HepG2 (cell line): Measurements from ENCODE around the gene SLCO4A1. TPM values are rescaled to one million over a fixed set of nuclear protein-coding genes. Genes with fewer than 3 reads are reported as not detected.

Experiments
- CHD4 ChIP-seq: fragments of 200-600 bp; sonication (generic); IDR thresholded peaks from 2 replicates; pipeline ENCODE4 v1.7.0; 2017; ENCODE audit warnings: mild to moderate bottlenecking, low read length, borderline replicate concordance
- HDAC6 ChIP-seq: fragments of 200-600 bp; sonication (generic); IDR thresholded peaks from 2 replicates; pipeline ENCODE4 v1.7.0; 2017; ENCODE audit warnings: mild to moderate bottlenecking, antibody characterized with exemption, low read length, low read depth
- KDM3A ChIP-seq: IDR thresholded peaks from 2 replicates; pipeline ENCODE4 v1.6.1; 2018; ENCODE audit warnings: low read depth, missing compliant biosample characterization
- KDM5A ChIP-seq: fragments of 200-600 bp; sonication (generic); IDR thresholded peaks from 2 replicates; pipeline ENCODE4 v1.7.0; 2018; ENCODE audit warnings: antibody characterized with exemption, mild to moderate bottlenecking, low read length, borderline replicate concordance
- NFRKB ChIP-seq: fragments of 450-650 bp; IDR thresholded peaks from 2 replicates; pipeline ENCODE4 v1.6.1; 2017
- PHF20 ChIP-seq: sonication (generic); formaldehyde crosslinking; IDR thresholded peaks from 2 replicates; pipeline ENCODE4 v1.5.0; 2020; ENCODE audit warnings: mild to moderate bottlenecking, missing genetic modification reagents
- PRDM4 ChIP-seq: sonication (generic); formaldehyde crosslinking; IDR thresholded peaks from 2 replicates; pipeline ENCODE4 v1.9.0; 2021; ENCODE audit warnings: missing genetic modification reagents, borderline replicate concordance
- XBP1 ChIP-seq: sonication (generic); formaldehyde crosslinking; IDR thresholded peaks from 2 replicates; pipeline ENCODE4 v1.5.0; 2020; ENCODE audit warnings: missing genetic modification reagents
- ZMYM3 ChIP-seq: sonication (generic); formaldehyde crosslinking; IDR thresholded peaks from 2 replicates; pipeline ENCODE4 v1.5.1; 2020; ENCODE audit warnings: mild to moderate bottlenecking, missing genetic modification reagents
- ZNF446 ChIP-seq: sonication (generic); formaldehyde crosslinking; IDR thresholded peaks from 2 replicates; pipeline ENCODE4 v1.5.0; 2020; ENCODE audit warnings: mild to moderate bottlenecking, missing genetic modification reagents
- ZNF772 ChIP-seq: sonication (generic); formaldehyde crosslinking; IDR thresholded peaks from 2 replicates; pipeline ENCODE4 v1.5.0; 2020; ENCODE audit warnings: mild to moderate bottlenecking, missing genetic modification reagents
- ZNF781 ChIP-seq: sonication (generic); formaldehyde crosslinking; IDR thresholded peaks from 2 replicates; pipeline ENCODE4 v1.5.1; 2020; ENCODE audit warnings: borderline replicate concordance, mild to moderate bottlenecking, missing genetic modification reagents; ENCODE audit errors: not compliant biosample characterization
- ZNF792 ChIP-seq: IDR thresholded peaks from 2 replicates; pipeline ENCODE4 v1.6.1; 2016
- polyA plus RNA-seq, 8 experiments: library from polyadenylated mRNA; depleted of rRNA in 3 of 8; stranded (reverse) in 7 of 8; unstranded in 1 of 8; fragments of >200 nt; fragmentation: Illumina TruSeq in 4 of 8; extraction: Trizol in 4 of 8; gene quantifications; 2 replicates each; pipeline versions ENCODE4 v1.2.1 to v1.2.3, GENCODE V29; 2011 to 2016; ENCODE audit warnings: low read depth in 4 of 8, missing spikeins in 1 of 8, mixed read lengths in 1 of 8; ENCODE audit not compliant: insufficient read depth in 1 of 8
- total RNA-seq, 5 experiments: library from RNA; depleted of rRNA; stranded (reverse); fragments of >200 nt; fragmentation: Illumina TruSeq; extraction: Trizol; gene quantifications; 2 replicates each; pipeline ENCODE4 v1.2.3, GENCODE V29; 2016; ENCODE audit warnings: low read depth in 1 of 5
- TF ChIP-seq, protein P1 (sequence below): sonication (generic); formaldehyde crosslinking; IDR thresholded peaks from 2 replicates; pipeline ENCODE4 v1.4.0; 2020; ENCODE audit warnings: missing genetic modification reagents
- TF ChIP-seq, protein P2 (sequence below): sonication (generic); formaldehyde crosslinking; IDR thresholded peaks from 2 replicates; pipeline ENCODE4 v1.8.1; 2022; ENCODE audit warnings: low read depth, mild to moderate bottlenecking, missing genetic modification reagents

SLCO4A1 gene
- total and polyA plus RNA-seq, 2 of the 13 experiments (the other 11 are each of a cell fraction or from before 2014, with no cell fraction given): 55.5 to 112 TPM

- no peak for TF ChIP-seq PRDM4 (CRISPR knock-in tag)
- TF ChIP-seq, protein P1, sequence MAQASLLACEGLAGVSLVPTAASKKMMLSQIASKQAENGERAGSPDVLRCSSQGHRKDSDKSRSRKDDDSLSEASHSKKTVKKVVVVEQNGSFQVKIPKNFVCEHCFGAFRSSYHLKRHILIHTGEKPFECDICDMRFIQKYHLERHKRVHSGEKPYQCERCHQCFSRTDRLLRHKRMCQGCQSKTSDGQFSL (CRISPR knock-in tag): 0 out of 2 replicates have a peak, but pooled peaks have one; percentile 8
- TF ChIP-seq ZNF792: no peak
- TF ChIP-seq ZNF781 (CRISPR knock-in tag): peak; percentile 23
- TF ChIP-seq ZNF446 (CRISPR knock-in tag): peak; percentile 25; the same call in 1 of the 2 replicates
- no peak for TF ChIP-seq HDAC6
- peak; percentile 7; the same call in 1 of the 2 replicates for TF ChIP-seq ZMYM3 (CRISPR knock-in tag)
- no peak for TF ChIP-seq NFRKB
- TF ChIP-seq KDM3A (CRISPR knock-in tag): peak; percentile 47; the same call in 1 of the 2 replicates
- TF ChIP-seq PHF20 (CRISPR knock-in tag): peak; percentile 45; the same call in 1 of the 2 replicates
- TF ChIP-seq, protein P2, sequence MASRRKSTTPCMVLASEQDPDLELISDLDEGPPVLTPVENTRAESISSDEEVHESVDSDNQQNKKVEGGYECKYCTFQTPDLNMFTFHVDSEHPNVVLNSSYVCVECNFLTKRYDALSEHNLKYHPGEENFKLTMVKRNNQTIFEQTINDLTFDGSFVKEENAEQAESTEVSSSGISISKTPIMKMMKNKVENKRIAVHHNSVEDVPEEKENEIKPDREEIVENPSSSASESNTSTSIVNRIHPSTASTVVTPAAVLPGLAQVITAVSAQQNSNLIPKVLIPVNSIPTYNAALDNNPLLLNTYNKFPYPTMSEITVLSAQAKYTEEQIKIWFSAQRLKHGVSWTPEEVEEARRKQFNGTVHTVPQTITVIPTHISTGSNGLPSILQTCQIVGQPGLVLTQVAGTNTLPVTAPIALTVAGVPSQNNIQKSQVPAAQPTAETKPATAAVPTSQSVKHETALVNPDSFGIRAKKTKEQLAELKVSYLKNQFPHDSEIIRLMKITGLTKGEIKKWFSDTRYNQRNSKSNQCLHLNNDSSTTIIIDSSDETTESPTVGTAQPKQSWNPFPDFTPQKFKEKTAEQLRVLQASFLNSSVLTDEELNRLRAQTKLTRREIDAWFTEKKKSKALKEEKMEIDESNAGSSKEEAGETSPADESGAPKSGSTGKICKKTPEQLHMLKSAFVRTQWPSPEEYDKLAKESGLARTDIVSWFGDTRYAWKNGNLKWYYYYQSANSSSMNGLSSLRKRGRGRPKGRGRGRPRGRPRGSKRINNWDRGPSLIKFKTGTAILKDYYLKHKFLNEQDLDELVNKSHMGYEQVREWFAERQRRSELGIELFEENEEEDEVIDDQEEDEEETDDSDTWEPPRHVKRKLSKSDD (CRISPR knock-in tag): peak; percentile 78; the same call in 1 of the 2 replicates
- peak; percentile 92; the same call in 1 of the 2 replicates for TF ChIP-seq CHD4
- no peak for TF ChIP-seq XBP1 (CRISPR knock-in tag)
- TF ChIP-seq KDM5A: peak; percentile 43; the same call in 1 of the 2 replicates
- TF ChIP-seq ZNF772 (CRISPR knock-in tag): no peak
- TF ChIP-seq, all 625 proteins: peak for 124
These were observed 18.0 kb upstream of the SLCO4A1 start (continued) for GRCh38 chr20:62624325-62624690.
